Nephron (organoid): ENCODE results near the gene TAAR6.

Experiments
- H3K27ac Mint-ChIP-seq, 3 experiments: 2 replicates each; pipeline ENCODE4 v1.8.0; 2020; ENCODE audit warnings: mixed read lengths in 3 of 3, mild to moderate bottlenecking in 2 of 3, moderate library complexity in 1 of 3
- H3K27me3 Mint-ChIP-seq: 2 replicates; pipeline ENCODE4 v1.8.0; 2021; ENCODE audit warnings: low read depth, mild to moderate bottlenecking, moderate library complexity, mixed read lengths
- H3K36me3 Mint-ChIP-seq: 2 replicates; pipeline ENCODE4 v1.8.0; 2020; ENCODE audit warnings: low read depth, mixed read lengths
- H3K4me1 Mint-ChIP-seq: 2 replicates; pipeline ENCODE4 v1.8.0; 2020; ENCODE audit warnings: mixed read lengths
- H3K4me3 Mint-ChIP-seq, 3 experiments: 2 replicates each; pipeline ENCODE4 v1.8.0; 2020; ENCODE audit warnings: mild to moderate bottlenecking in 3 of 3, mixed read lengths in 3 of 3, moderate library complexity in 2 of 3
- H3K9me3 Mint-ChIP-seq: 2 replicates; pipeline ENCODE4 v1.8.0; 2020; ENCODE audit warnings: mixed read lengths
- CTCF ChIP-seq, 3 experiments: fragments of 200-600 bp; sonication (generic); IDR thresholded peaks; one replicate each; pipeline ENCODE4 v1.5.0; 2021; ENCODE audit warnings: antibody characterized with exemption in 3 of 3; ENCODE audit not compliant: unreplicated experiment in 3 of 3

Gene TAAR6

DNA sequence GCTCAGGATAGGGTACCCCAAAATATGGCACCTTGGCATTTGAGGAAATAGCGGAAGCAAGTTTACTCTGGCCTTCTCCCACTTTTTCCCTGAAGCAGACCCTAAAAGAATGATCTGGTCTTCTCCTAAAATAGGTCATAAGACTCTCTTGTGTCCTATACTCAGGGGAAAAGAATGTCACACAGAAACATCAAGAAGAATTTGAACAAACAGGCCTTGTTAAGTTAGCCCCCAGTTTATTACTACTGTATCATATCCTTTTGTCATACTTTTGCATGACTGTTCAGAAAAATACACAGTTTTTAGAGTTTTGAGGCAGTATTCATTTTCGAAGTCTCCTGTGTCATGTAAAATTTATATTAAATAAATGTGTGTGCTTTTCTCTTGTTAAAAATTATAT, 41.5 kb downstream of the TAAR6 start:
- Mint-ChIP-seq H3K36me3 (no peaks in the 10 kb centered on the region), H3K27me3 (no peaks in the 10 kb centered on the region), H3K9me3 (no peaks in the 10 kb centered on the region), H3K4me1 (no peaks in the 10 kb centered on the region), H3K27ac (no peak overlapping the region), H3K4me3 (no peak overlapping the region)
- no peak for TF ChIP-seq CTCF (IDR thresholded peaks at IDR 0.05; ENCODE audit: unreplicated experiment in 3 of 3)

DNA sequence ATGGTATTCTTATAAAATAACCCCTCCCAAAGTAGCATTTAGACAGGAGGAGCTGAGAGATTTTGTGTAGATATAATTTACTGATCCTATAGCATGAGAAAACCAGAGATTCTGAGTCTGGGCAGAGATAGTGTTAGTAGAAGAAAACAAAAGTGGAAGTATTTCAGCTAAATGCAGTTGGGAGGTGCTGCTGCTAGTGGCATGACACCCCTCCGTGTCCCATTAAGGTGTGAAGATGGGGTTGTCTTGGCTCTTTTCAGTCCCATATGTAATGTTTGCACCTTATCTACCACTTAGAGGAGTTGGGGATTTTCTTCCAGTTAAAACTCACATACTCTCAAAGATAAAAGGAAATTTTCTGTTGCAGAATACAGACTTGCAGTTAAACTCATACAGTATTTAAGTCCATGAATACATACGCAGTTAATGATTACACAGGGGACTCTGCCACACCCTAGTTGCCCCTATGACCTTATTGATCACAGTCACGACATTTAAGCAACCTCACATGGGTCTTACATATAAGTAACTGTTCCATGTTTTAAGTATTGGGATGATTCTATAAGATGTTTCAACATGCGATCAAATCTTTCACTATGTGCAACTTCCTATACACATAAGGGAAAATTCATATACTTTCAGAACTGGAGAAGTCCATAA, 42.5 kb downstream of the TAAR6 start:
- no peaks in the 10 kb centered on the region for H3K27me3 Mint-ChIP-seq
- H3K9me3 Mint-ChIP-seq = no peaks in the 10 kb centered on the region
- no peak overlapping the region for H3K4me3 Mint-ChIP-seq
- no peaks in the 10 kb centered on the region for H3K36me3 Mint-ChIP-seq
- no peak for TF ChIP-seq CTCF (IDR thresholded peaks at IDR 0.05; ENCODE audit: unreplicated experiment in 3 of 3)
- H3K4me1 Mint-ChIP-seq = no peaks in the 10 kb centered on the region
- H3K27ac Mint-ChIP-seq = no peak overlapping the region

DNA sequence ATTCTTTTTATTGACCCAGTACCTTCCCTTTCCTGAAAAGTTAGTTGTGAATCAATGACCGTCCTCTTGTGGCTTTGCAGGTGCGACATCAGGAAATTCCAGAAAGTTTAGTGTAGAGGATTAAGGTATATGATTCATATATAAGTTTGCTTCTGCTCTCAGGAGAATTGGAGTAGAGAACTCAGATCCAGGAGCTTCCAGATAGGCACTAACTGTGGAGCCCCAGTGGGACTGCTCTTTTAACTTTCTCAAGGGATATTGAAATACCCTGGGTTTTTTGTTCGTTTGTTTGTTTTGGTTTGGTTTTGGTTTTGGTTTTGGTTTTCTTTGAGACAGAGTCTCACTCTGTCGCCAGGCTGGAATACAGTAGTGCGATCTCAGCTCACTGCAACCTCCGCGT, 44.4 kb downstream of the TAAR6 start:
- no peaks in the 10 kb centered on the region for H3K36me3 Mint-ChIP-seq
- no peaks in the 10 kb centered on the region for H3K4me1 Mint-ChIP-seq
- no peaks in the 10 kb centered on the region for H3K27me3 Mint-ChIP-seq
- no peak overlapping the region for H3K27ac Mint-ChIP-seq
- H3K4me3 Mint-ChIP-seq = no peak overlapping the region
- H3K9me3 Mint-ChIP-seq = no peaks in the 10 kb centered on the region
- TF ChIP-seq CTCF (IDR thresholded peaks at IDR 0.05; ENCODE audit: unreplicated experiment in 3 of 3) = no peak

- Mint-ChIP-seq H3K4me3 (no peak overlapping the region), H3K27ac (peak overlapping the region in 2 of 3 experiments; percentile 70 to 74), H3K36me3 (no peaks in the 10 kb centered on the region), H3K9me3 (no peaks in the 10 kb centered on the region), H3K4me1 (no peaks in the 10 kb centered on the region), H3K27me3 (no peaks in the 10 kb centered on the region)
- no peak for TF ChIP-seq CTCF (IDR thresholded peaks at IDR 0.05; ENCODE audit: unreplicated experiment in 3 of 3)
These were observed 46.6 kb downstream of the TAAR6 start for GRCh38 chr6:132616677-132617076.
